Gastroesophageal sphincter (tissue), 3 donors: ENCODE measurements around the gene MLXIP.

ENCODE experiments used
- CTCF ChIP-seq, 4 experiments: fragments of 200-600 bp in 2 of 4; fragments of 450-650 bp in 2 of 4; sonication (generic) in 1 of 4; IDR thresholded peaks; one replicate each; pipeline ENCODE4 v1.5.1; 2017 to 2019; ENCODE audit warnings: antibody characterized with exemption in 4 of 4, mild to moderate bottlenecking in 2 of 4, moderate library complexity in 2 of 4
- POLR2A ChIP-seq, 2 donors: fragments of 450-650 bp; IDR thresholded peaks; one replicate each; pipeline ENCODE4 v1.6.1; 2017; ENCODE audit warnings: antibody characterized with exemption in 2 of 2, mild to moderate bottlenecking in 2 of 2, moderate library complexity in 1 of 2

- TF ChIP-seq CTCF (IDR thresholded peaks at IDR 0.05) (no peak), POLR2A (IDR thresholded peaks at IDR 0.05) (no peak)
Observed at GRCh38 chr12:122171399-122171798, 92.8 kb downstream of the MLXIP start.
